ENCODE data around the gene CDH13.

DNA sequence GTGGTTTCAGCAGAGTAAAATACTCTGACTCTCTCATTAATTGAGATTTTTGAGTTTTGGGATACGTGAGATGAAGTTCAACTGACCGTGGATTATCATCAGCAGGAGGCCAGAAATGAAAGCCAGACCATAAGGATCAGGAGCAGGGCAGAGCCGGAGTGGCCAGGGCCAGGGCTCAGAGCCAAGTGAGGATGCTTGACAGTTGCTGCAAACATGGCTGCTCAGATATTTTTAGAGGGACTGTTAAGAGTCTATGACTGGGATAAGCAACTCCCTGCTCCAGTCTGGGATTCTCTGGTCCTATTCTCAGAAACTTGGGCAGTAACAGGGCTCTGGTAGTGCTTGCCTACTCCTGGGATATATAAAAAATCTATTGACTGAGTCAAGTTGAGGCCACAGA lies 17.6 kb upstream of the CDH13 start:
- TF ChIP-seq, protein P1, sequence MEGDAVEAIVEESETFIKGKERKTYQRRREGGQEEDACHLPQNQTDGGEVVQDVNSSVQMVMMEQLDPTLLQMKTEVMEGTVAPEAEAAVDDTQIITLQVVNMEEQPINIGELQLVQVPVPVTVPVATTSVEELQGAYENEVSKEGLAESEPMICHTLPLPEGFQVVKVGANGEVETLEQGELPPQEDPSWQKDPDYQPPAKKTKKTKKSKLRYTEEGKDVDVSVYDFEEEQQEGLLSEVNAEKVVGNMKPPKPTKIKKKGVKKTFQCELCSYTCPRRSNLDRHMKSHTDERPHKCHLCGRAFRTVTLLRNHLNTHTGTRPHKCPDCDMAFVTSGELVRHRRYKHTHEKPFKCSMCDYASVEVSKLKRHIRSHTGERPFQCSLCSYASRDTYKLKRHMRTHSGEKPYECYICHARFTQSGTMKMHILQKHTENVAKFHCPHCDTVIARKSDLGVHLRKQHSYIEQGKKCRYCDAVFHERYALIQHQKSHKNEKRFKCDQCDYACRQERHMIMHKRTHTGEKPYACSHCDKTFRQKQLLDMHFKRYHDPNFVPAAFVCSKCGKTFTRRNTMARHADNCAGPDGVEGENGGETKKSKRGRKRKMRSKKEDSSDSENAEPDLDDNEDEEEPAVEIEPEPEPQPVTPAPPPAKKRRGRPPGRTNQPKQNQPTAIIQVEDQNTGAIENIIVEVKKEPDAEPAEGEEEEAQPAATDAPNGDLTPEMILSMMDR (IDR thresholded peaks at IDR 0.05; ENCODE audit: insufficient read depth, low read length) = no peak
- no peak for TF ChIP-seq SPI1 (IDR thresholded peaks at IDR 0.05; ENCODE audit: borderline replicate concordance, low read depth)
- TF ChIP-seq GABPA (IDR thresholded peaks at IDR 0.05; ENCODE audit: low read depth) = no peak
